ENCODE measurements around the gene AK4.

AK4 gene

DNA sequence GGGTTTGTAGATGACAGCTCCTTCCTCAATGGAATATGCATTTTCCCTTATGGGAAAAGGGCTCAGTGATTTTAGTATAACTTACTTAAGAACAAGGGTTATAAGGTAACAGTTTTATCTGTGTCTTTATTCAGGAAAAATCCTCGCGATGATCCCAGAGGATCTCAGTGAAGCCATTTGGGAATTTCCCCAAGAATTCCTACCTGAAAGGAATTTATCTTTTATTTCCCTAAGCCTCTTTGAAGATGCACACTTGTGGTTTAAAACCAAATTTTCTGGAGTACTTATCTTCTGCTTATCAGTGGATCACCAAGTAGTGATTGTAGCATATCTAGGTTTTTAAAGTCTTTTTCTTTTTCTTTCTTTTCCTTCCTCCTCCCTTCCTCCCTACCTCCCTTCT, 58.8 kb downstream of the AK4 start:
- no peaks in the 10 kb centered on the region for H4K20me1 ChIP-seq (ENCODE audit: insufficient read depth, low read length)
- H3K9me3 ChIP-seq (ENCODE audit: insufficient read depth, low read length, severe bottlenecking): no peaks in the 10 kb centered on the region
- TF ChIP-seq EZH2 (IDR thresholded peaks at IDR 0.05; ENCODE audit: borderline replicate concordance, low read depth, low read length, severe bottlenecking): no peak
- TF ChIP-seq, protein P1, sequence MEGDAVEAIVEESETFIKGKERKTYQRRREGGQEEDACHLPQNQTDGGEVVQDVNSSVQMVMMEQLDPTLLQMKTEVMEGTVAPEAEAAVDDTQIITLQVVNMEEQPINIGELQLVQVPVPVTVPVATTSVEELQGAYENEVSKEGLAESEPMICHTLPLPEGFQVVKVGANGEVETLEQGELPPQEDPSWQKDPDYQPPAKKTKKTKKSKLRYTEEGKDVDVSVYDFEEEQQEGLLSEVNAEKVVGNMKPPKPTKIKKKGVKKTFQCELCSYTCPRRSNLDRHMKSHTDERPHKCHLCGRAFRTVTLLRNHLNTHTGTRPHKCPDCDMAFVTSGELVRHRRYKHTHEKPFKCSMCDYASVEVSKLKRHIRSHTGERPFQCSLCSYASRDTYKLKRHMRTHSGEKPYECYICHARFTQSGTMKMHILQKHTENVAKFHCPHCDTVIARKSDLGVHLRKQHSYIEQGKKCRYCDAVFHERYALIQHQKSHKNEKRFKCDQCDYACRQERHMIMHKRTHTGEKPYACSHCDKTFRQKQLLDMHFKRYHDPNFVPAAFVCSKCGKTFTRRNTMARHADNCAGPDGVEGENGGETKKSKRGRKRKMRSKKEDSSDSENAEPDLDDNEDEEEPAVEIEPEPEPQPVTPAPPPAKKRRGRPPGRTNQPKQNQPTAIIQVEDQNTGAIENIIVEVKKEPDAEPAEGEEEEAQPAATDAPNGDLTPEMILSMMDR (IDR thresholded peaks at IDR 0.05; ENCODE audit: borderline replicate concordance, extremely low read depth, low read length, poor library complexity, severe bottlenecking): no peak
- H3K27me3 ChIP-seq (ENCODE audit: insufficient read depth, low read length, poor library complexity): no peaks in the 10 kb centered on the region
- H3K4me2 ChIP-seq (ENCODE audit: insufficient read depth, low read length): no peak overlapping the region
- no peak; the same call in 2 of the 3 replicates for ATAC-seq (ENCODE audit: insufficient read depth, low read depth)
- no peaks in the 10 kb centered on the region for H3K79me2 ChIP-seq (ENCODE audit: insufficient read depth, low read length)
- DNase-seq: no peak
- no peak overlapping the region for H2AFZ ChIP-seq (ENCODE audit: low read depth, low read length)
- no peak overlapping the region for H3K9ac ChIP-seq (ENCODE audit: low read depth, low read length)
- H3K4me1 ChIP-seq (ENCODE audit: insufficient read depth, low read length): peaks cover 6% of the 10 kb centered on the region; the same call in 1 of the 2 replicates
- H3K36me3 ChIP-seq (ENCODE audit: insufficient read depth, low read length): no peaks in the 10 kb centered on the region
- H3K4me3 ChIP-seq (ENCODE audit: low read depth in 1 of 2, low read length in 2 of 2): no peak overlapping the region
- H3K27ac ChIP-seq (ENCODE audit: low read length): no peak overlapping the region

DNA sequence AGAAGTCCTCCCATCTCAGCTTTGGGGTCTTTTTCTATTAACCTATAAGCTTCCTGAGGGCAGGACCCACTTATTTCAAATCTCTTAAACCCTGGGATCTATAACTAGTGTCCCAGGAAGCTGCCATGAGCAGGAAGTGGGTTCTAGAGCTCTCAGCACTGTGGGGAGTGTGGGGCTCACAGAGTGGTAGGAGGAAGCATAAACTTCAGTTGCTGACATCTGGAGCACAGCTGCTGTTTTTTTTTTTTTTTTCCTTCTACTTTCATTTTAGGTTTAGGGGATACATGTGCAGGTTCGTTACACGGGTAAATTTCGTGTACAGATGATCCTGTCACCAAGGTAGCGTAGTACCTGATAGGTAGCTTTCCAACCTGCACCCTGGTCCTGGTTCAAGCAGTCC, 59.3 kb downstream of the AK4 start:
- no peak overlapping the region for H3K4me3 ChIP-seq (ENCODE audit: low read depth in 1 of 2, low read length in 2 of 2)
- no peaks in the 10 kb centered on the region for H3K9me3 ChIP-seq (ENCODE audit: insufficient read depth, low read length, severe bottlenecking)
- no peaks in the 10 kb centered on the region for H3K27me3 ChIP-seq (ENCODE audit: insufficient read depth, low read length, poor library complexity)
- H2AFZ ChIP-seq (ENCODE audit: low read depth, low read length): no peak overlapping the region
- DNase-seq (peak; percentile 62), ATAC-seq (ENCODE audit: insufficient read depth, low read depth) (peak; percentile 91)
- H3K27ac ChIP-seq (ENCODE audit: low read length): no peak overlapping the region
- no peak overlapping the region for H3K9ac ChIP-seq (ENCODE audit: low read depth, low read length)
- TF ChIP-seq, protein P1 (IDR thresholded peaks at IDR 0.05; ENCODE audit: borderline replicate concordance, extremely low read depth, low read length, poor library complexity, severe bottlenecking): no peak
- no peak for TF ChIP-seq EZH2 (IDR thresholded peaks at IDR 0.05; ENCODE audit: borderline replicate concordance, low read depth, low read length, severe bottlenecking)
- H3K4me2 ChIP-seq (ENCODE audit: insufficient read depth, low read length): peak overlapping the region; percentile 42; the same call in 1 of the 2 replicates
- no peaks in the 10 kb centered on the region for H3K36me3 ChIP-seq (ENCODE audit: insufficient read depth, low read length)
- peaks cover 6% of the 10 kb centered on the region; the same call in 1 of the 2 replicates for H3K4me1 ChIP-seq (ENCODE audit: insufficient read depth, low read length)
- H3K79me2 ChIP-seq (ENCODE audit: insufficient read depth, low read length): no peaks in the 10 kb centered on the region
- no peaks in the 10 kb centered on the region for H4K20me1 ChIP-seq (ENCODE audit: insufficient read depth, low read length)

DNA sequence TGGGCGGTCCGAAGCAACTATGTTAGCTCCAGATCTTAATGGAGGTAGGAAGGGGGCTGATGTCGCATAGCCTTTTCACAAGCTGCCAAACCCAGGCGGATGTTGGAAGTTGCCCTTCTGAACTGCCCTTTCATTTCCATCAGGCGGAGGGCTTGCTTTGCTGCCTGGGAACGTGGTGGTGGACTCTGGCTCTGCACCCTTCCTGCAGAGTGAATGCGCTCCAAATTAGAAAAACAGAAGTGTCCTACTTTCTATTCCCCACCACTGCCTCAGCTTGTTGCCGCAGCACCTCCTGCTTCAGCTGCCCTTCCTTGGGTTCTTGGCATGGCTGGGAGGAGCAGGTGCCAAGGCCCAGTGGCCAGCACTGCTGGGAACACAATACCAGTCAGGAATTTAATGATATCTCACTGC, 60.6 kb downstream of the AK4 start:
- Histone ChIP-seq H3K4me3 (ENCODE audit: low read depth in 1 of 2, low read length in 2 of 2) (no peak overlapping the region), H3K27ac (ENCODE audit: low read length) (no peak overlapping the region), H2AFZ (ENCODE audit: low read depth, low read length) (no peak overlapping the region), H3K9me3 (ENCODE audit: insufficient read depth, low read length, severe bottlenecking) (no peaks in the 10 kb centered on the region), H3K79me2 (ENCODE audit: insufficient read depth, low read length) (no peaks in the 10 kb centered on the region), H3K27me3 (ENCODE audit: insufficient read depth, low read length, poor library complexity) (peaks cover 7% of the 10 kb centered on the region), H3K4me1 (ENCODE audit: insufficient read depth, low read length) (peaks cover 6% of the 10 kb centered on the region; the same call in 1 of the 2 replicates), H4K20me1 (ENCODE audit: insufficient read depth, low read length) (no peaks in the 10 kb centered on the region), H3K9ac (ENCODE audit: low read depth, low read length) (no peak overlapping the region), H3K4me2 (ENCODE audit: insufficient read depth, low read length) (no peak overlapping the region), H3K36me3 (ENCODE audit: insufficient read depth, low read length) (no peaks in the 10 kb centered on the region)
- ATAC-seq (ENCODE audit: insufficient read depth, low read depth) (no peak), DNase-seq (no peak)
- TF ChIP-seq, protein P1 (IDR thresholded peaks at IDR 0.05; ENCODE audit: borderline replicate concordance, extremely low read depth, low read length, poor library complexity, severe bottlenecking): no peak
- TF ChIP-seq EZH2 (IDR thresholded peaks at IDR 0.05; ENCODE audit: borderline replicate concordance, low read depth, low read length, severe bottlenecking): no peak

Data from DND-41 (cell line).